HepG2 (cell line): ENCODE data around the gene NCOA6. TPM values are rescaled to one million over a fixed set of nuclear protein-coding genes. Genes with fewer than 3 reads are reported as not detected.
A peak's percentile ranks its signal among the peaks of the same experiment; 100 is the strongest.

Source experiments
- CENPT ChIP-seq: sonication (generic); formaldehyde crosslinking; IDR thresholded peaks from 2 replicates; pipeline ENCODE4 v1.8.0; 2022; ENCODE audit warnings: low read depth, mild to moderate bottlenecking, moderate library complexity, missing genetic modification reagents
- HNF4G ChIP-seq, 2 experiments: sonication (generic) in 1 of 2; formaldehyde crosslinking in 1 of 2; IDR thresholded peaks; 2 replicates each; pipeline versions ENCODE4 v1.4.0 to v1.6.1; 2011 to 2020; ENCODE audit warnings: borderline replicate concordance in 2 of 2, low read depth in 2 of 2, mild to moderate bottlenecking in 2 of 2, low read length in 1 of 2, missing genetic modification reagents in 1 of 2, moderate library complexity in 1 of 2
- HOXA3 ChIP-seq: sonication (generic); formaldehyde crosslinking; IDR thresholded peaks from 2 replicates; pipeline ENCODE4 v1.5.0; 2020; ENCODE audit warnings: missing genetic modification reagents
- MBD4 ChIP-seq: IDR thresholded peaks from 2 replicates; pipeline ENCODE4 v1.6.1; 2012; ENCODE audit warnings: low read length, inconsistent platforms, borderline replicate concordance
- MED8 ChIP-seq: sonication (generic); formaldehyde crosslinking; IDR thresholded peaks from 2 replicates; pipeline ENCODE4 v1.8.1; 2023; ENCODE audit warnings: mild to moderate bottlenecking, missing genetic modification reagents; ENCODE audit not compliant: insufficient replicate concordance
- NPAS2 ChIP-seq: sonication (generic); formaldehyde crosslinking; IDR thresholded peaks from 2 replicates; pipeline ENCODE4 v1.8.0; 2022; ENCODE audit warnings: mild to moderate bottlenecking, missing genetic modification reagents, borderline replicate concordance
- PAX8 ChIP-seq: sonication (generic); formaldehyde crosslinking; IDR thresholded peaks from 2 replicates; pipeline ENCODE4 v1.8.0; 2022; ENCODE audit warnings: mild to moderate bottlenecking, missing genetic modification reagents, borderline replicate concordance
- SIN3A ChIP-seq: IDR thresholded peaks from 2 replicates; pipeline ENCODE4 v1.6.1; 2011; ENCODE audit warnings: low read depth, mild to moderate bottlenecking, control low read depth, low read length, borderline replicate concordance
- SRF ChIP-seq: IDR thresholded peaks from 2 replicates; pipeline ENCODE4 v1.6.1; 2011; ENCODE audit warnings: mild to moderate bottlenecking, low read depth, low read length, moderate library complexity
- ZFP36L2 ChIP-seq: sonication (generic); formaldehyde crosslinking; IDR thresholded peaks from 2 replicates; pipeline ENCODE4 v1.4.0; 2020; ENCODE audit warnings: missing genetic modification reagents
- ZFP41 ChIP-seq: sonication (generic); formaldehyde crosslinking; IDR thresholded peaks from 2 replicates; pipeline ENCODE4 v1.4.0; 2020; ENCODE audit warnings: mild to moderate bottlenecking, missing genetic modification reagents, borderline replicate concordance
- ZNF12 ChIP-seq: sonication (generic); formaldehyde crosslinking; IDR thresholded peaks from 2 replicates; pipeline ENCODE4 v1.5.0; 2020; ENCODE audit warnings: missing genetic modification reagents
- ZNF24 ChIP-seq: fragments of 450-650 bp; IDR thresholded peaks from 2 replicates; pipeline ENCODE4 v1.6.1; 2017; ENCODE audit warnings: antibody characterized with exemption, mild to moderate bottlenecking
- ZNF550 ChIP-seq: sonication (generic); formaldehyde crosslinking; IDR thresholded peaks from 2 replicates; pipeline ENCODE4 v1.4.0; 2020; ENCODE audit warnings: mild to moderate bottlenecking, missing genetic modification reagents, borderline replicate concordance
- ZNF567 ChIP-seq: sonication (generic); formaldehyde crosslinking; IDR thresholded peaks from 2 replicates; pipeline ENCODE4 v1.8.1; 2023; ENCODE audit warnings: mild to moderate bottlenecking, missing genetic modification reagents, borderline replicate concordance
- ZNF883 ChIP-seq: sonication (generic); formaldehyde crosslinking; IDR thresholded peaks from 2 replicates; pipeline ENCODE4 v1.5.1; 2020; ENCODE audit warnings: mild to moderate bottlenecking, missing genetic modification reagents; ENCODE audit errors: not compliant biosample characterization
- ZSCAN30 ChIP-seq: sonication (generic); formaldehyde crosslinking; IDR thresholded peaks from 2 replicates; pipeline ENCODE4 v1.5.0; 2020; ENCODE audit warnings: mild to moderate bottlenecking, missing genetic modification reagents
- polyA plus RNA-seq, 8 experiments: library from polyadenylated mRNA; depleted of rRNA in 3 of 8; stranded (reverse) in 7 of 8; unstranded in 1 of 8; fragments of >200 nt; fragmentation: Illumina TruSeq in 4 of 8; extraction: Trizol in 4 of 8; gene quantifications; 2 replicates each; pipeline versions ENCODE4 v1.2.1 to v1.2.3, GENCODE V29; 2011 to 2016; ENCODE audit warnings: low read depth in 4 of 8, missing spikeins in 1 of 8, mixed read lengths in 1 of 8; ENCODE audit not compliant: insufficient read depth in 1 of 8
- total RNA-seq, 5 experiments: library from RNA; depleted of rRNA; stranded (reverse); fragments of >200 nt; fragmentation: Illumina TruSeq; extraction: Trizol; gene quantifications; 2 replicates each; pipeline ENCODE4 v1.2.3, GENCODE V29; 2016; ENCODE audit warnings: low read depth in 1 of 5
- TF ChIP-seq, protein P1 (sequence below): sonication (generic); formaldehyde crosslinking; IDR thresholded peaks from 2 replicates; pipeline ENCODE4 v1.8.1; 2023; ENCODE audit warnings: missing genetic modification reagents, inconsistent platforms, borderline replicate concordance
- TF ChIP-seq, protein P2 (sequence below): sonication (generic); formaldehyde crosslinking; IDR thresholded peaks from 2 replicates; pipeline ENCODE4 v1.4.0; 2020; ENCODE audit warnings: missing genetic modification reagents
- TF ChIP-seq, protein P3 (sequence below): sonication (generic); formaldehyde crosslinking; IDR thresholded peaks from 2 replicates; pipeline ENCODE4 v1.4.0; 2020; ENCODE audit warnings: missing genetic modification reagents
- TF ChIP-seq, protein P4 (sequence below), 2 experiments: fragments of 450-650 bp in 1 of 2; sonication (generic) in 1 of 2; formaldehyde crosslinking; IDR thresholded peaks; 2 replicates each; pipeline versions ENCODE4 v1.5.0 to v1.8.0; 2020 to 2022; ENCODE audit warnings: mild to moderate bottlenecking in 1 of 2, missing genetic modification reagents in 1 of 2
- TF ChIP-seq, protein P5 (sequence below): sonication (generic); formaldehyde crosslinking; IDR thresholded peaks from 2 replicates; pipeline ENCODE4 v1.4.0; 2020; ENCODE audit warnings: mild to moderate bottlenecking, missing genetic modification reagents

The NCOA6 gene
- total and polyA plus RNA-seq, 2 of the 13 experiments (the other 11 are each of a cell fraction or from before 2014, with no cell fraction given) = 11.2 to 29.3 TPM

DNA sequence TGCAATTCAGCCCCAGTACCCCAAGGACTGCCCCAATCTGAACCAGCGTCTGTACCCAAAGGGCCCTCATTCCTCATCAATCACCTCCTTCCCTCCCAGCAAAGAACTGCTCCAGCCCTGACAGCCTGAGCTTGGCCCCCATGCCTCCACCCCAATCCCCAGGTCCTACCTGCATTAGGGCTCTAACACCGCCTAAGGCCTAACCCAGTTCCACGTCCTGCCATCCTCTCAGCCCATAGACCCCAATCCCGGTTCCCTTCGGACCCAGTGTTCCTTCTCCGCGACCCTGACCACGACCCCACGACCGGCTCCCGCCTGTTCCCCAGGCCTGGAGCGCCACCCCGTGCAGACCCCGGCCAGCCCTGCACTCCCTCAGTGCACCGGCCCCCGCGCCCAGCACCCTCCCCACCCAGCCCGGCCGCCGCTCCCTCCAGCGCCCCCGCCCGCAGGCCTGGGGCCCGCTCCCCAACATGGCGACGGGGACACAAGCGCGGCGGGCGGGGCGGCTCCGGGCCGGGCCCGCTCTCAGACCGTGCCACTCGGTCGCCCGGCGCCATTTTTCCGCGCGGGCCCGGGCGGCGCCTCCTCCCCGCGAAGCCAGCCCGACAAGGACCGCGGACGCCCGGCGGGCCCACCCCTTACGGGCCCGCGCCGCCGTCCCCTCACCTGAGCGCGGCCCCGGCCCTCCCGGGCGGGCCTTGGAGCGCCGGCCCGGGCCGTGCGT is 483 bp downstream of the NCOA6 start (continued):
- TF ChIP-seq, protein P1, sequence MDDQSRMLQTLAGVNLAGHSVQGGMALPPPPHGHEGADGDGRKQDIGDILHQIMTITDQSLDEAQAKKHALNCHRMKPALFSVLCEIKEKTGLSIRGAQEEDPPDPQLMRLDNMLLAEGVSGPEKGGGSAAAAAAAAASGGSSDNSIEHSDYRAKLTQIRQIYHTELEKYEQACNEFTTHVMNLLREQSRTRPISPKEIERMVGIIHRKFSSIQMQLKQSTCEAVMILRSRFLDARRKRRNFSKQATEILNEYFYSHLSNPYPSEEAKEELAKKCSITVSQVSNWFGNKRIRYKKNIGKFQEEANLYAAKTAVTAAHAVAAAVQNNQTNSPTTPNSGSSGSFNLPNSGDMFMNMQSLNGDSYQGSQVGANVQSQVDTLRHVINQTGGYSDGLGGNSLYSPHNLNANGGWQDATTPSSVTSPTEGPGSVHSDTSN (CRISPR knock-in tag) = no peak
- TF ChIP-seq ZNF567 (CRISPR knock-in tag) = no peak; the same call in 1 of the 2 replicates
- TF ChIP-seq, protein P2, sequence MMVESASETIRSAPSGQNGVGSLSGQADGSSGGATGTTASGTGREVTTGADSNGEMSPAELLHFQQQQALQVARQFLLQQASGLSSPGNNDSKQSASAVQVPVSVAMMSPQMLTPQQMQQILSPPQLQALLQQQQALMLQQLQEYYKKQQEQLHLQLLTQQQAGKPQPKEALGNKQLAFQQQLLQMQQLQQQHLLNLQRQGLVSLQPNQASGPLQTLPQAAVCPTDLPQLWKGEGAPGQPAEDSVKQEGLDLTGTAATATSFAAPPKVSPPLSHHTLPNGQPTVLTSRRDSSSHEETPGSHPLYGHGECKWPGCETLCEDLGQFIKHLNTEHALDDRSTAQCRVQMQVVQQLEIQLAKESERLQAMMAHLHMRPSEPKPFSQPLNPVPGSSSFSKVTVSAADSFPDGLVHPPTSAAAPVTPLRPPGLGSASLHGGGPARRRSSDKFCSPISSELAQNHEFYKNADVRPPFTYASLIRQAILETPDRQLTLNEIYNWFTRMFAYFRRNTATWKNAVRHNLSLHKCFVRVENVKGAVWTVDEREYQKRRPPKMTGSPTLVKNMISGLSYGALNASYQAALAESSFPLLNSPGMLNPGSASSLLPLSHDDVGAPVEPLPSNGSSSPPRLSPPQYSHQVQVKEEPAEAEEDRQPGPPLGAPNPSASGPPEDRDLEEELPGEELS (CRISPR knock-in tag) = 0 out of 2 replicates have a peak, but pooled peaks have one; percentile 40
- peak; percentile 18; the same call in 1 of the 2 replicates for TF ChIP-seq SIN3A
- no peak for TF ChIP-seq CENPT (CRISPR knock-in tag)
- TF ChIP-seq, protein P3, sequence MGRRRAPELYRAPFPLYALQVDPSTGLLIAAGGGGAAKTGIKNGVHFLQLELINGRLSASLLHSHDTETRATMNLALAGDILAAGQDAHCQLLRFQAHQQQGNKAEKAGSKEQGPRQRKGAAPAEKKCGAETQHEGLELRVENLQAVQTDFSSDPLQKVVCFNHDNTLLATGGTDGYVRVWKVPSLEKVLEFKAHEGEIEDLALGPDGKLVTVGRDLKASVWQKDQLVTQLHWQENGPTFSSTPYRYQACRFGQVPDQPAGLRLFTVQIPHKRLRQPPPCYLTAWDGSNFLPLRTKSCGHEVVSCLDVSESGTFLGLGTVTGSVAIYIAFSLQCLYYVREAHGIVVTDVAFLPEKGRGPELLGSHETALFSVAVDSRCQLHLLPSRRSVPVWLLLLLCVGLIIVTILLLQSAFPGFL (CRISPR knock-in tag) = no peak
- TF ChIP-seq ZFP36L2 (CRISPR knock-in tag) = no peak
- TF ChIP-seq SRF = no peak
- TF ChIP-seq ZNF12 (CRISPR knock-in tag) = no peak
- TF ChIP-seq, protein P4, sequence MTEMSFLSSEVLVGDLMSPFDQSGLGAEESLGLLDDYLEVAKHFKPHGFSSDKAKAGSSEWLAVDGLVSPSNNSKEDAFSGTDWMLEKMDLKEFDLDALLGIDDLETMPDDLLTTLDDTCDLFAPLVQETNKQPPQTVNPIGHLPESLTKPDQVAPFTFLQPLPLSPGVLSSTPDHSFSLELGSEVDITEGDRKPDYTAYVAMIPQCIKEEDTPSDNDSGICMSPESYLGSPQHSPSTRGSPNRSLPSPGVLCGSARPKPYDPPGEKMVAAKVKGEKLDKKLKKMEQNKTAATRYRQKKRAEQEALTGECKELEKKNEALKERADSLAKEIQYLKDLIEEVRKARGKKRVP (CRISPR knock-in tag; IDR thresholded peaks at IDR 0.05) = no peak
- TF ChIP-seq PAX8 (CRISPR knock-in tag) = no peak; the same call in 1 of the 2 replicates
- peak; percentile 41 for TF ChIP-seq ZNF883 (CRISPR knock-in tag)
- no peak for TF ChIP-seq MED8 (CRISPR knock-in tag)
- peak; percentile 82; the same call in 1 of the 2 replicates for TF ChIP-seq ZFP41 (CRISPR knock-in tag)
- no peak for TF ChIP-seq MBD4
- no peak for TF ChIP-seq NPAS2
- TF ChIP-seq ZNF24 = 0 out of 2 replicates have a peak, but pooled peaks have one; percentile 43
- TF ChIP-seq ZSCAN30 (CRISPR knock-in tag) = no peak
- TF ChIP-seq, protein P5, sequence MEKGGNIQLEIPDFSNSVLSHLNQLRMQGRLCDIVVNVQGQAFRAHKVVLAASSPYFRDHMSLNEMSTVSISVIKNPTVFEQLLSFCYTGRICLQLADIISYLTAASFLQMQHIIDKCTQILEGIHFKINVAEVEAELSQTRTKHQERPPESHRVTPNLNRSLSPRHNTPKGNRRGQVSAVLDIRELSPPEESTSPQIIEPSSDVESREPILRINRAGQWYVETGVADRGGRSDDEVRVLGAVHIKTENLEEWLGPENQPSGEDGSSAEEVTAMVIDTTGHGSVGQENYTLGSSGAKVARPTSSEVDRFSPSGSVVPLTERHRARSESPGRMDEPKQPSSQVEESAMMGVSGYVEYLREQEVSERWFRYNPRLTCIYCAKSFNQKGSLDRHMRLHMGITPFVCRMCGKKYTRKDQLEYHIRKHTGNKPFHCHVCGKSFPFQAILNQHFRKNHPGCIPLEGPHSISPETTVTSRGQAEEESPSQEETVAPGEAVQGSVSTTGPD = no peak
- TF ChIP-seq HOXA3 (CRISPR knock-in tag) = 0 out of 2 replicates have a peak, but pooled peaks have one; percentile 31
- TF ChIP-seq ZNF550 = no peak
- no peak for TF ChIP-seq HNF4G (IDR thresholded peaks at IDR 0.05; ENCODE audit: borderline replicate concordance, low read depth, low read length)
- TF ChIP-seq HNF4G (CRISPR knock-in tag; IDR thresholded peaks at IDR 0.05; ENCODE audit: borderline replicate concordance, low read depth) = no peak
